Measurements from ENCODE around the gene KCNQ4. TPM values are rescaled to one million over a fixed set of nuclear protein-coding genes. Genes with fewer than 3 reads are reported as not detected.

Gene KCNQ4
- total and polyA plus RNA-seq, 2 of the 8 experiments (the other 6 are each of a cell fraction or from before 2014, with no cell fraction given), result 2.2 to 3.9 TPM

GRCh38 chr1:40844887-40845878 is 61.6 kb downstream of the KCNQ4 start:
- Histone ChIP-seq H3K4me2 (ENCODE audit: insufficient read depth in 1 of 2, low read depth in 2 of 2, low read length in 2 of 2) (no peak overlapping the region), H3K27ac (ENCODE audit: low read depth, low read length) (no peak overlapping the region), H3K36me3 (ENCODE audit: control insufficient read depth in 2 of 4, insufficient read depth in 4 of 4, low read length in 3 of 4) (no peaks in the 10 kb centered on the region), H3K23me2 (ENCODE audit: low read depth, low read length) (no peaks in the 10 kb centered on the region), H2BK120ac (replicated peaks; ENCODE audit: low read depth, low read length) (no peak overlapping the region), H2BK5ac (ENCODE audit: low read depth, low read length) (no peak overlapping the region), H3K79me1 (ENCODE audit: low read depth, low read length) (no peaks in the 10 kb centered on the region), H3K4me3 (ENCODE audit: extremely low read depth in 1 of 4, insufficient read depth in 2 of 4, low read depth in 3 of 4, low read length in 4 of 4) (no peak overlapping the region), H2BK20ac (ENCODE audit: low read length) (no peak overlapping the region), H2AFZ (ENCODE audit: low read length) (no peak overlapping the region), H4K5ac (ENCODE audit: insufficient read length, low read depth, low read length) (no peak overlapping the region), H3K4me1 (replicated peaks in 1 of 4; ENCODE audit: control insufficient read depth in 3 of 4, insufficient read depth in 4 of 4, low read length in 3 of 4) (no peaks in the 10 kb centered on the region; a peak in 1 of 7 replicates), H3K4ac (replicated peaks; ENCODE audit: insufficient read length, low read depth, low read length) (no peak overlapping the region), H3K9ac (replicated peaks in 1 of 4; ENCODE audit: extremely low read depth in 1 of 4, low read depth in 3 of 4, low read length in 3 of 4) (no peak overlapping the region), H4K91ac (replicated peaks; ENCODE audit: insufficient read length, low read length) (no peak overlapping the region), H3K14ac (ENCODE audit: insufficient read length) (no peak overlapping the region), H4K8ac (ENCODE audit: extremely low read depth, insufficient read depth, low read length) (no peak overlapping the region), H2BK15ac (ENCODE audit: low read length) (no peak overlapping the region), H4K20me1 (replicated peaks in 1 of 2; ENCODE audit: control insufficient read depth in 1 of 2, insufficient read depth in 2 of 2, low read length in 2 of 2) (no peaks in the 10 kb centered on the region), H2AK5ac (ENCODE audit: low read depth, low read length) (no peak overlapping the region), H3K9me3 (ENCODE audit: insufficient read depth in 2 of 2, low read depth in 1 of 2, low read length in 1 of 2) (no peaks in the 10 kb centered on the region), H3K56ac (replicated peaks; ENCODE audit: insufficient read length, low read depth, low read length) (no peak overlapping the region), H2BK12ac (ENCODE audit: low read depth, low read length) (no peak overlapping the region), H3K18ac (ENCODE audit: extremely low read depth, low read length) (no peak overlapping the region), H3K23ac (ENCODE audit: insufficient read length) (no peak overlapping the region), H3K79me2 (ENCODE audit: control insufficient read depth in 1 of 2, insufficient read depth in 2 of 2, low read length in 2 of 2) (no peaks in the 10 kb centered on the region), H3K27me3 (replicated peaks in 1 of 4; ENCODE audit: control insufficient read depth in 3 of 4, extremely low read depth in 1 of 4, insufficient read depth in 3 of 4, low read length in 3 of 4) (no peaks in the 10 kb centered on the region; a peak in 1 of 7 replicates)
- POLR2A ChIA-PET (ENCODE audit: partially characterized antibody), result interaction anchor here (1.9 kb wide), 1 partner anchor 14 kb away, joined by 4 read pairs; no protein-coding TSS in a partner anchor
- FAIRE-seq, result no peak
- TF ChIP-seq BCL11A (IDR thresholded peaks at IDR 0.05; ENCODE audit: low read depth in 2 of 2, low read length in 2 of 2), result no peak
- no peak for TF ChIP-seq EGR1 (IDR thresholded peaks at IDR 0.05; ENCODE audit: borderline replicate concordance, low read depth, low read length)
- no peak for TF ChIP-seq SAP30 (IDR thresholded peaks at IDR 0.05; ENCODE audit: insufficient read depth, insufficient replicate concordance, low read length)
- no peak for TF ChIP-seq TCF12 (IDR thresholded peaks at IDR 0.05; ENCODE audit: low read depth, low read length)
- no peak for TF ChIP-seq NRF1 (IDR thresholded peaks at IDR 0.05; ENCODE audit: low read depth, low read length)
- no peak for TF ChIP-seq CREB1 (IDR thresholded peaks at IDR 0.05)
- DNase-seq (ENCODE audit: low read depth in 1 of 2, low spot score in 2 of 2), result no peak
- WGBS, 2 experiments (ENCODE audit: extremely low coverage in 1 of 2, insufficient coverage in 1 of 2, insufficient read length in 1 of 2, insufficient replicate concordance in 2 of 2, low coverage in 1 of 2, low lambda C conversion rate in 2 of 2, missing lambda C conversion rate in 1 of 2), result 84% methylated on average over 9 of the region's 9 CpGs; no CpG with 5 or more reads in 1 of the 2 experiments
- CTCF ChIA-PET (ENCODE audit: partially characterized antibody), result interaction anchor here (0.5 to 26.8 kb wide), 11 partner anchors 11 to 1701 kb away, joined by 3 to 917 read pairs (median 3); no protein-coding TSS in a partner anchor
